Skeletal muscle tissue (tissue), 4 donors: ENCODE data around the gene ACOT8. TPM values are rescaled to one million over a fixed set of nuclear protein-coding genes. Genes with fewer than 3 reads are reported as not detected.
A peak's percentile ranks its signal among the peaks of the same experiment; 100 is the strongest.

Source experiments
- H3K27ac ChIP-seq: one replicate; pipeline ENCODE4 v1.7.0; 2013; ENCODE audit warnings: mild to moderate bottlenecking, low read depth, low read length, inconsistent platforms
- H3K27me3 ChIP-seq, 3 donors: one replicate each; pipeline ENCODE4 v1.7.0; 2013; ENCODE audit warnings: low read length in 3 of 3; ENCODE audit not compliant: control insufficient read depth in 3 of 3, insufficient read depth in 3 of 3
- H3K36me3 ChIP-seq, 3 donors: one replicate each; pipeline ENCODE4 v1.7.0; 2013; ENCODE audit warnings: low read length in 3 of 3; ENCODE audit not compliant: control insufficient read depth in 3 of 3, insufficient read depth in 3 of 3
- H3K4me1 ChIP-seq, 3 donors: one replicate each; pipeline ENCODE4 v1.7.0; 2013; ENCODE audit warnings: low read length in 3 of 3, mild to moderate bottlenecking in 3 of 3; ENCODE audit not compliant: control insufficient read depth in 3 of 3, insufficient read depth in 3 of 3
- H3K4me3 ChIP-seq, 3 donors: one replicate each; pipeline ENCODE4 v1.7.0; 2013; ENCODE audit warnings: low read length in 3 of 3
- H3K9ac ChIP-seq, 3 donors: one replicate each; pipeline ENCODE4 v1.7.0; 2013; ENCODE audit warnings: low read length in 3 of 3, mild to moderate bottlenecking in 3 of 3, moderate library complexity in 2 of 3, low read depth in 1 of 3
- H3K9me3 ChIP-seq, 3 donors: one replicate each; pipeline ENCODE4 v1.7.0; 2013; ENCODE audit warnings: low read length in 3 of 3; ENCODE audit not compliant: control insufficient read depth in 3 of 3
- total RNA-seq: library from RNA; depleted of rRNA; stranded (reverse); fragments of >200 nt; gene quantifications from one replicate; pipeline ENCODE4 v1.2.3, GENCODE V29; 2014
- donor health status: Osteomylitis.

The ACOT8 gene
- total RNA-seq, 1 donor from 2014 or later, result 27.1 TPM

- Histone ChIP-seq H3K27ac (peak overlapping the region; percentile 58), H3K4me1 (peaks cover 33 to 51% (median 39%) of the 10 kb centered on the region in 3 donors), H3K9me3 (no peaks in the 10 kb centered on the region), H3K9ac (peak overlapping the region in 2 of 3 donors; percentile 16 to 57), H3K4me3 (no peak overlapping the region), H3K36me3 (peaks cover 54 to 57% (median 56%) of the 10 kb centered on the region in 3 donors), H3K27me3 (no peaks in the 10 kb centered on the region)
These were observed 15.6 kb downstream of the ACOT8 start for GRCh38 chr20:45841407-45842129.

- H3K9me3 ChIP-seq, result no peaks in the 10 kb centered on the region
- H3K36me3 ChIP-seq, result peaks cover 48 to 53% (median 49%) of the 10 kb centered on the region in 3 donors
- peak overlapping the region; percentile 58 for H3K27ac ChIP-seq
- H3K27me3 ChIP-seq, result no peaks in the 10 kb centered on the region
- H3K9ac ChIP-seq, result peak overlapping the region in 1 of 3 donors; percentile 8
- peaks cover 35 to 55% (median 44%) of the 10 kb centered on the region in 3 donors for H3K4me1 ChIP-seq
- no peak overlapping the region for H3K4me3 ChIP-seq
These were observed 16.4 kb downstream of the ACOT8 start for GRCh38 chr20:45840700-45841198.

GRCh38 chr20:45836841-45837240 lies 20.4 kb downstream of the ACOT8 start:
- peak overlapping the region; percentile 6 to 40 (median 8) for H3K4me3 ChIP-seq
- H3K27ac ChIP-seq, result peak overlapping the region; percentile 3
- no peaks in the 10 kb centered on the region for H3K9me3 ChIP-seq
- H3K36me3 ChIP-seq, result peaks cover 21 to 35% (median 24%) of the 10 kb centered on the region in 3 donors
- H3K27me3 ChIP-seq, result no peaks in the 10 kb centered on the region
- H3K4me1 ChIP-seq, result peaks cover 39 to 52% (median 52%) of the 10 kb centered on the region in 3 donors
- peak overlapping the region; percentile 1 to 65 (median 41) for H3K9ac ChIP-seq

GRCh38 chr20:45835825-45836224 lies 21.4 kb downstream of the ACOT8 start:
- H3K4me1 ChIP-seq, result peaks cover 37 to 45% (median 45%) of the 10 kb centered on the region in 3 donors

GRCh38 chr20:45835329-45835765 lies 21.8 kb downstream of the ACOT8 start:
- Histone ChIP-seq H3K27me3 (no peaks in the 10 kb centered on the region), H3K27ac (peak overlapping the region; percentile 90), H3K36me3 (peaks cover 8 to 21% (median 14%) of the 10 kb centered on the region in 3 donors), H3K4me1 (peaks cover 37 to 44% (median 40%) of the 10 kb centered on the region in 3 donors), H3K9me3 (no peaks in the 10 kb centered on the region), H3K9ac (peak overlapping the region; percentile 83 to 96 (median 85)), H3K4me3 (peak overlapping the region; percentile 86 to 94 (median 86))

More at GRCh38 chr20:45835825-45836224, 21.4 kb downstream of the ACOT8 start:
- Histone ChIP-seq H3K9me3 (no peaks in the 10 kb centered on the region), H3K27ac (peak overlapping the region; percentile 90), H3K9ac (peak overlapping the region; percentile 83 to 96 (median 85)), H3K27me3 (no peaks in the 10 kb centered on the region), H3K4me3 (peak overlapping the region; percentile 86 to 94 (median 86)), H3K36me3 (peaks cover 11 to 26% (median 15%) of the 10 kb centered on the region in 3 donors)

- no peaks in the 10 kb centered on the region for H3K9me3 ChIP-seq
- peaks cover 37 to 44% (median 38%) of the 10 kb centered on the region in 3 donors for H3K4me1 ChIP-seq
- peak overlapping the region; percentile 90 for H3K27ac ChIP-seq
- no peaks in the 10 kb centered on the region for H3K27me3 ChIP-seq
- peak overlapping the region; percentile 86 to 94 (median 86) for H3K4me3 ChIP-seq
- peaks cover 3 to 15% (median 11%) of the 10 kb centered on the region in 3 donors for H3K36me3 ChIP-seq
- peak overlapping the region; percentile 83 to 96 (median 85) for H3K9ac ChIP-seq
These were observed 22.4 kb downstream of the ACOT8 start for GRCh38 chr20:45834797-45835161.

- H3K36me3 ChIP-seq, result peaks cover 3 to 14% (median 10%) of the 10 kb centered on the region in 3 donors
- H3K9me3 ChIP-seq, result no peaks in the 10 kb centered on the region
- peak overlapping the region; percentile 86 to 94 (median 86) for H3K4me3 ChIP-seq
- H3K27me3 ChIP-seq, result no peaks in the 10 kb centered on the region
- H3K9ac ChIP-seq, result peak overlapping the region; percentile 83 to 96 (median 85)
- peaks cover 37 to 44% (median 38%) of the 10 kb centered on the region in 3 donors for H3K4me1 ChIP-seq
- peak overlapping the region; percentile 90 for H3K27ac ChIP-seq
These were observed 23.1 kb downstream of the ACOT8 start for GRCh38 chr20:45833883-45834796.

- Histone ChIP-seq H3K4me1 (peaks cover 43 to 50% (median 45%) of the 10 kb centered on the region in 3 donors), H3K36me3 (peaks cover 3 to 10% (median 8%) of the 10 kb centered on the region in 3 donors), H3K9me3 (no peaks in the 10 kb centered on the region), H3K4me3 (peak within 1 kb of the TSS; percentile 86 to 94 (median 86)), H3K27ac (peak within 1 kb of the TSS; percentile 90), H3K27me3 (no peaks in the 10 kb centered on the region), H3K9ac (peak within 1 kb of the TSS; percentile 83 to 96 (median 85))
These were observed 23.9 kb downstream of the ACOT8 start, which contains the start of gene SNX21 for GRCh38 chr20:45833030-45833882. SNX21 (plus strand) TSS chr20:45833799; CDS start chr20:45833920, 121 bp downstream.

- Histone ChIP-seq H3K9ac (peak overlapping the region; percentile 83 to 96 (median 85)), H3K36me3 (peaks cover 3 to 8% (median 7%) of the 10 kb centered on the region in 3 donors), H3K4me1 (peaks cover 43 to 56% (median 51%) of the 10 kb centered on the region in 3 donors), H3K4me3 (peak overlapping the region; percentile 73 to 94 (median 86)), H3K27me3 (no peaks in the 10 kb centered on the region), H3K9me3 (no peaks in the 10 kb centered on the region), H3K27ac (peak overlapping the region; percentile 90)
These were observed 24.6 kb downstream of the ACOT8 start for GRCh38 chr20:45832619-45833018.
